Measurements from ENCODE around the gene FMNL2.
A peak's percentile ranks its signal among the peaks of the same experiment; 100 is the strongest.

The FMNL2 gene

DNA sequence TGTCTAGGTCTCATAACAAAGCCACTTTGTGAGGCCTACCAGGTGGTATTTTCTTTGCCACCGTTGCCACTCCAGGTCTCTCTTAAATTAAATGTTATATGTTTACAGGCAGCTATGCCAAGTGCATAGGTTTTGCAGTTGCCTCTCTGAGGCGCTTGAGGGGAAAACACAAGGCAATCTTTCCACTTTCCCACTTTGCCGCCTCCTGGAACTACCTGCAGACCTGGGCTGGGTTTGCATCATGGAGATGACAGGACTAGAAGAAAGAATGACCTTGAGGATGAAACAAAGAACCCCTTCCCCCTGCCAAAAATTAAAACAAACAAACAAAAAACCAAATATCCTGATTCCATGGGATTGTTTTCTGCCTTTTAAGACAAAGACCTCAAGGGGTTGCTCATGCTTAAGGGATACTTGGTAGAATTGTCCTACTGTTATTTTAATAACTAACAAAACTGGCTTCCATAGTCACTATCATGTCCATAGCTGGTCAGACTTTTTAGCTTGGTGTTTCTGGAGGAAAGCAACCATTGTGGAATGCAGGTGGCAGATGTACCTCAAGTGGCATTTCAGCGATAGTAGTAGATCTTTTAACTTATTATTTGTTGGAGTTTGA, 222.4 kb downstream of the FMNL2 start:
- DNase-seq (ENCODE audit: low spot score): no peak

GRCh38 chr2:152558158-152558984, 223.4 kb downstream of the FMNL2 start:
- peak; percentile 54 for DNase-seq (ENCODE audit: low spot score)

DNA sequence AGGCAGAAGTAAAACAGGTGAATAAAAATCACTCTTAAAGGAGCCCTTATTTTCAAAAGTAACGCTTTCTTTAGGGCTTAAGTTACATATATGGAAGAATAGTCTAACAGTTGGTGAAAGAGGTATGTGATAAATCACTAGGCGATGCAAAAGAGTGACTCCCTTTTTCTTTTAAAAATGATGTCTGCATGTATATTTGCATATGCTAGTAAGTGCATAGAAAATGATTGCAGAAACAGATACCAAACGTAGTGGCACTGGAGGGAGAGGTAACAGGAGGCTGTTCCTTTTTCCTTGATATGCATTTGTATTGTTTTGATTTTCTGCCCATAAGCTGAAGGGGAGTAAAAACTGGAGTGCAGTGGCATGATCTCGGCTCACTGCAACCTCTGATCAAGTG, 224.0 kb downstream of the FMNL2 start:
- no peak for DNase-seq (ENCODE audit: low spot score)

- DNase-seq (ENCODE audit: low spot score): no peak
Measured at GRCh38 chr2:152560166-152560565, 225.2 kb downstream of the FMNL2 start.

DNA sequence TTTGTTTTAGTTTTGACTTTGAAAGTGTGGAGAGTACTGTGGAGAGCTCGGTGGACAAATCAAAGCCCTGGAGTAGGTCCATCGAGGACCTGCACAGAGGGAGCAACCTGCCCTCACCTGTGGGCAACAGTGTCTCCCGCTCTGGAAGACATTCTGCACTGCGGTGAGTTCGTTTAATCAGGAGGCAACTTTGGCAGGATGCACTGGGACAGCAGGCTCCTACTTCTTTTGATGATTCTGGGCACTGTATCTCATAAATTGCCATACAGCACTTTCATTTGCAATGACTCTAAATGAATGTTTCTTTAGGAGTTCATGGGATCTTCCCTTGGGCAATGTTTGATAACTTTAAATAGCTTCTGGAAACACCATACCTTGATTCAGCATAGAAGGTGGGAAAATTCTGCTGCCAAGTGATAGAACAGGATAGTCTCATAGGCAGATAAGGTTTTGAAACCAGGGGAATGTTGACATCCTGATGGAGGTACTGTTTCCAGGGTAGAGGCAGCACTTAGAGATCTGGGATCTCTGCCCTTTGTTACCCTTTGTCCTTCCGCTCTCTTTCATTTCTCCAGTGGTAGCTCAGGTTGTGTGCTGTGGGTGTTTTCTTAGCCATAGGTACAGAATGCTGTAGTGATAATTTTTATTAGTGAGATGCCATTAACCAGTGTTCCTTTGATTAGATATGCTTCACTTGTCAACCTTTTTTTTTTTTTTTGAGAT, 226.1 kb downstream of the FMNL2 start:
- no peak for DNase-seq (ENCODE audit: low spot score)

GRCh38 chr2:152562198-152562884, 227.4 kb downstream of the FMNL2 start:
- no peak for DNase-seq (ENCODE audit: low spot score)

- DNase-seq (ENCODE audit: low spot score): no peak
Measured at GRCh38 chr2:152563764-152564163, 228.8 kb downstream of the FMNL2 start.

- no peak for DNase-seq (ENCODE audit: low spot score)
Measured at GRCh38 chr2:152564754-152565551, 230.0 kb downstream of the FMNL2 start.

- no peak for DNase-seq (ENCODE audit: low spot score)
Measured at GRCh38 chr2:152565884-152566727, 231.1 kb downstream of the FMNL2 start.

GRCh38 chr2:152566728-152567069, 231.7 kb downstream of the FMNL2 start:
- DNase-seq (ENCODE audit: low spot score): peak; percentile 50

DNA sequence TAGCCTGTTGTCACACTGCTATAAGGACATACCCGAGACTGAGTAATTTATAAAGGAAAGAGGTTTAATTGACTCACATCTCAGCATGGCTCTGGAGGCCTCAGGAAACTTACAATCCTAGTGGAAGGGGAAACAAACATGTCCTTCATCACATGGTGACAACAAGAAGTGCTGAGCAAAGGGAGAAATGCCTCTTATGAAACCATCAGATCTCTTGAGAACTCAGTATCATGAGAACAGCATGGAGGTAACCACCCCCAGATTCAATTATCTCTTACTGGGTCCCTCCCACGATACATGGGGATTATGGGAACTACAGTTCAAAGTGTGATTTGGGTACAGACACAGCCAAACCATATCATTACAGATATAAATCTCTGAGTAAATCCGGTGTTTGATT, 233.6 kb downstream of the FMNL2 start:
- DNase-seq (ENCODE audit: low spot score): no peak

- no peak for DNase-seq (ENCODE audit: low spot score)
Measured at GRCh38 chr2:152569186-152569585, 234.2 kb downstream of the FMNL2 start.

DNA sequence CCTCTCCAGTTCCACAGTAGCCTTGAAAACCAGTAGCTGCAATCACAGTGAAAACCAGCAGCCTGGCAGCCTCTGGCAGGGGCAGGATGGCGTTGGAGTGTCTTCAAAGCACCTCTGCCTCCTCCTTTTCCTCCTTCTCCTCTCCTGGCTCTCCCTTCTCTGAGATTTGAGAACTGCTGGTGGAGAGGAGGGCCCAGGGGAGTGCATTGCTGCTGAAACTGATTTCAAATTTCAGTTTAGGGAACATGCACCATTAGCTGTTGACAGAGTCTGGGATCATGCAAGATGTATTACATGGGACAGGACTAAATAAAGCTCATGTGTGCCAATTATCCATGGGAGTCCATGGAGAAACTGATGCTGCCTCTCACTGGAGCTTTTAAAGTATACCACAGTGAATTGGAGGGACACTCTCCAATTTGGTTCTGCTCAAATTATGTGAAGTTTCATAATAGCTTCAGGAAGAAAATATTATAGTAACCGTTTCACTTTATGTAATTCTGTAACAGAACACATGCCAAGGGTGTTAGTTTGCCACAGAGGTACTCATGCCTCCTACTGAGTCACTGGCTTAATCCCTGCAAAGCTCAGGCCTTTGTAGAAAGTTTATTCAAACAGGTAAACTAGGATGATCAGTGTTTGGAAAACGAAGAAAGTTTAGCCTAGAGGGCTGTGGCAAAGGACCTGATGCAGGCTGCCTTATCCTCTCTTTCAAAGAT, 236.2 kb downstream of the FMNL2 start:
- DNase-seq (ENCODE audit: low spot score): no peak

GRCh38 chr2:152572031-152572430, 237.1 kb downstream of the FMNL2 start:
- no peak for DNase-seq (ENCODE audit: low spot score)

- DNase-seq (ENCODE audit: low spot score): peak; percentile 85
Measured at GRCh38 chr2:152573168-152573567, 238.2 kb downstream of the FMNL2 start.

DNA sequence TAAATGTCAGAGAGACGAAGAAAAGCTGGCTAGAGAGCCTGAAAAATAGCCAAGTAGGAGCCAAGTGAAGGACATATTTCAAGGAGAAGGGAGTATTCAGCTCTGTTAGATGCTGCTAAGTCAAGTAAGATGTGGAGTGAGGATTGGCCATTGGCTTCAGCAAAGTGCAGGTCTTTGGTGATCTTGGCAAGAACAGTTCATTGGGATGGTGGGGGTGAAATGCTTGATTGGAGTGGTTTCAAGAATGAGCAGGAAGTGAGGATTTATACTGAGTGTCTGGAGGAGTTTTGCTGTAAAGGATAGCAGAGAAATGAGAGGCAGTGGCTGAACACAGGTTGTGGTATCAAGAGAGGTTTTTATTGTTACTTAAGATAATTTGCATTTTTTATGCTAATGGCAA, 242.6 kb downstream of the FMNL2 start:
- no peak for DNase-seq (ENCODE audit: low spot score)

GRCh38 chr2:152578573-152578972, 243.6 kb downstream of the FMNL2 start:
- DNase-seq (ENCODE audit: low spot score): no peak

DNA sequence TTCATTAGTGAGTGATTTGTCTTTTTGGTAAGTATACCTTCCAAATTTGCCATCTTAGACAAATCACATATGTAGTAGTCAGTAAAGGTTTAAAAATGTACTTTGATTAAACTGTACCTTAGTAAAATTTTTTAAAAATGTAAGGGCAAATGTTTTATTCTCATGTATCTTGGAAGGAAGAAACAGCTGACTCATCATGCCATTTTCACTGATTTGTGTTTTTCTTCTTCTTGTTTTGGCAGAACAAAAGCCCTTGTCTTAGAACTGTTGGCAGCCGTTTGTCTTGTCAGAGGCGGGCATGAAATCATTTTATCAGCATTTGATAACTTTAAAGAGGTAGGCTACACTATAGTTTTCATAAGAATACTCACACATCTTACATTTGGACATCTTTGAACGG, 245.7 kb downstream of the FMNL2 start:
- DNase-seq (ENCODE audit: low spot score): peak; percentile 78

DNA sequence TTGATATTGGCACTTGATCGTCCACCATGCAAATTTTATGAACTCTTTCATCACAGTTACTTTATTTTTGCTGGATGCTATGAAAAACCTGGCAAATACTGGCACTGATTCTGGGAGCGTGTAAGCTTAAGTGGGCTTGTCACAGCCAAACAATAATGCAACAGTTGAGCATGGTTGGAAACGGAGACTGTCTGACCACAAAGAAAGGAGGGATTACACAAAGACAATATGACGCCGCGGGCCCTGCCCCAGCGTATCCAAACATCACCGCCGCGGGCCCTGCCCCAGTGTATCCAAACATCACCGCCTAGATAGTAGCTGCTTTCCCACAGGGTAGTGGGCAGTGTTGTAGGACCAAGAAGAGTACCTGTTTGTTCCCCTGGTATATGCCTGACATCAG, 246.4 kb downstream of the FMNL2 start:
- peak; percentile 40 for DNase-seq (ENCODE audit: low spot score)

- no peak for DNase-seq (ENCODE audit: low spot score)
Measured at GRCh38 chr2:152582081-152582480, 247.1 kb downstream of the FMNL2 start.
